Colon (tissue), 2 donors: ENCODE data around the gene KRT75.

Experiments used
- FAIRE-seq: peaks from 2 replicates; lab custom pipeline; 2012; peaks lifted over from hg19 to GRCh38; lab: Jason Lieb, UNC
- donor health status: control.
- donor health status: control.

Gene KRT75

GRCh38 chr12:52391618-52392002, 42.6 kb downstream of the KRT75 start:
- no peak for FAIRE-seq

GRCh38 chr12:52390739-52391617, 43.2 kb downstream of the KRT75 start:
- FAIRE-seq, result no peak

GRCh38 chr12:52389313-52390207, 44.6 kb downstream of the KRT75 start:
- FAIRE-seq, result no peak

GRCh38 chr12:52387859-52388258, 46.3 kb downstream of the KRT75 start:
- FAIRE-seq, result no peak

- no peak for FAIRE-seq
Observed at GRCh38 chr12:52385226-52385702, 48.9 kb downstream of the KRT75 start, which contains the start of gene KRT84. KRT84 (minus strand) TSS chr12:52385652; CDS start chr12:52385585, 67 bp downstream.

GRCh38 chr12:52383331-52383730, 50.8 kb downstream of the KRT75 start:
- FAIRE-seq, result no peak

GRCh38 chr12:52382854-52383253, 51.3 kb downstream of the KRT75 start:
- FAIRE-seq, result no peak

GRCh38 chr12:52381206-52381605, 53.0 kb downstream of the KRT75 start:
- no peak for FAIRE-seq

GRCh38 chr12:52380271-52380694, 53.9 kb downstream of the KRT75 start:
- no peak for FAIRE-seq

- FAIRE-seq, result no peak
Observed at GRCh38 chr12:52379536-52379935, 54.6 kb downstream of the KRT75 start.

- FAIRE-seq, result no peak
Observed at GRCh38 chr12:52378091-52378490, 56.1 kb downstream of the KRT75 start.

- no peak for FAIRE-seq
Observed at GRCh38 chr12:52377266-52377665, 56.9 kb downstream of the KRT75 start.
